ENCODE data around the gene WDR19.
"Not testable (repeated sequence)": the region's sequence is repeated elsewhere in the genome, so short reads cannot be mapped to it uniquely, and the experiment has no call there.

The WDR19 gene

DNA sequence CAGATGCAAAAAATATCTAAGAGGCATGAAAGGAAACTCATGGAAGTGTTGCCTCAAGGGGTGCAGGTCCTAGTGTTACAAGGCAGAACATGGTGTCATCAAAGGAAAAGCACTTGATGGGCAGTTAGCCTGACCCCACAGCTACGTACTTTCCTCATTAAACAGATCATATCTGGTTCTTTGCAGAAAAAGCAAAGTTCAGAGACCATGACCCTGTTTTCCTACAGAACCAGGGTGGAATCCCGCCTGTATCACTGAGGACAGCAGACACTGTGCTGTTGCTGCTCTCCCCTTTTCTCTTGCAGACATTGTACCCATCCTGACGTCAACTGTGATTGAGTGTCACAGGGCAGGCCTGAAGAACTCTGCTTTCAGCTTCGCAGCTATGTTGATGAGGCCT lies 92.2 kb downstream of the WDR19 start:
- Histone ChIP-seq H3K4me3 (replicated peaks; ENCODE audit: low read depth, low read length) (no peak overlapping the region), H3K36me3 (ENCODE audit: control insufficient read depth, insufficient read depth, low read length) (peaks cover 6% of the 10 kb centered on the region)
- TF ChIP-seq, protein P1, sequence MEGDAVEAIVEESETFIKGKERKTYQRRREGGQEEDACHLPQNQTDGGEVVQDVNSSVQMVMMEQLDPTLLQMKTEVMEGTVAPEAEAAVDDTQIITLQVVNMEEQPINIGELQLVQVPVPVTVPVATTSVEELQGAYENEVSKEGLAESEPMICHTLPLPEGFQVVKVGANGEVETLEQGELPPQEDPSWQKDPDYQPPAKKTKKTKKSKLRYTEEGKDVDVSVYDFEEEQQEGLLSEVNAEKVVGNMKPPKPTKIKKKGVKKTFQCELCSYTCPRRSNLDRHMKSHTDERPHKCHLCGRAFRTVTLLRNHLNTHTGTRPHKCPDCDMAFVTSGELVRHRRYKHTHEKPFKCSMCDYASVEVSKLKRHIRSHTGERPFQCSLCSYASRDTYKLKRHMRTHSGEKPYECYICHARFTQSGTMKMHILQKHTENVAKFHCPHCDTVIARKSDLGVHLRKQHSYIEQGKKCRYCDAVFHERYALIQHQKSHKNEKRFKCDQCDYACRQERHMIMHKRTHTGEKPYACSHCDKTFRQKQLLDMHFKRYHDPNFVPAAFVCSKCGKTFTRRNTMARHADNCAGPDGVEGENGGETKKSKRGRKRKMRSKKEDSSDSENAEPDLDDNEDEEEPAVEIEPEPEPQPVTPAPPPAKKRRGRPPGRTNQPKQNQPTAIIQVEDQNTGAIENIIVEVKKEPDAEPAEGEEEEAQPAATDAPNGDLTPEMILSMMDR (IDR thresholded peaks at IDR 0.05; ENCODE audit: insufficient read depth, low read length, poor library complexity, severe bottlenecking) = no peak

DNA sequence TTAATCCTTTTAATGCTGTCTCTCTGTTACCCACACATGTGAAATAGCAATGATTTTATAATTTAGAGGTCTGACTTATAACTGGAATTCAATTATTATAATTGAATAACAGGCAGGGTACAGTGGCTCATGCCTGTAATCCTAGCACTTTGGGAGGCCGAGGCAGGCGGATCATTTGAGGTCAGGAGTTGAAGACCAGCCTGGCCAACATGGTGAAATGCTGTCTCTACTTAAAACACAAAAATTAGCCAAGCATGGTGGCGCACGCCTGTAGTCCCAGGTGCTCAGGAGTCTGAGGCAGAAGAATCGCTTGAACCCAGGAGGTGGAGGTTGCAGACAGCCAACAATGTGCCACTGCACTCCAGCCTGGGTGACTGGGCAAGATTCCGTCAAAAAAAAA lies 95.3 kb downstream of the WDR19 start:
- H3K27me3 ChIP-seq (replicated peaks; ENCODE audit: control insufficient read depth, insufficient read depth, low read length); H3K36me3 ChIP-seq (ENCODE audit: control insufficient read depth, insufficient read depth, low read length); H3K4me3 ChIP-seq (replicated peaks; ENCODE audit: low read depth, low read length); DNase-seq (ENCODE audit: extremely low read depth, insufficient read length): not testable (repeated sequence)

More for the DNA sequence above, 92.2 kb downstream of the WDR19 start:
- no peak for DNase-seq (ENCODE audit: extremely low read depth, insufficient read length)
- no peaks in the 10 kb centered on the region for H3K27me3 ChIP-seq (replicated peaks; ENCODE audit: control insufficient read depth, insufficient read depth, low read length)

DNA sequence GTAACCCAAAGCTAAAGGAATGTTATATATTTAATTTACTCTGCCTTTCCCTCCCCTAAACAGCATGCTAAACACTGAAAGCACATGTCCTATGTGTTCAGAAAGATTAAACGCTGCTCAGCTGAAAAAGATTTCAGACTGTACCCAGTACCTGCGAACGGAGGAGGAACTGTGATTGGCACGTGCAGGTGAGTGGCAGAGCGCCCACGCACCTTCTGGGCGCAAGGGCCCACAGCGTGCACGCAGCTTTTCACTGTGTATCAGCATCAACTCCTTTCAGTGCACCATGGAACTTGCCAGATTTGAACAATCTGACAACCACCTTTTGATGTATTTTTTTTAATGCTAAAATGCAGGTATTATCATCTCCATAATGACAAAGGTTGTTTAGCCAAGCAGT lies 96.1 kb downstream of the WDR19 start:
- H3K27me3 ChIP-seq (replicated peaks; ENCODE audit: control insufficient read depth, insufficient read depth, low read length) = no peaks in the 10 kb centered on the region
- H3K4me3 ChIP-seq (replicated peaks; ENCODE audit: low read depth, low read length) = no peak overlapping the region
- no peak for DNase-seq (ENCODE audit: extremely low read depth, insufficient read length)
- TF ChIP-seq, protein P1 (IDR thresholded peaks at IDR 0.05; ENCODE audit: insufficient read depth, low read length, poor library complexity, severe bottlenecking) = no peak
- H3K36me3 ChIP-seq (ENCODE audit: control insufficient read depth, insufficient read depth, low read length) = peaks cover under 1% of the 10 kb centered on the region

DNA sequence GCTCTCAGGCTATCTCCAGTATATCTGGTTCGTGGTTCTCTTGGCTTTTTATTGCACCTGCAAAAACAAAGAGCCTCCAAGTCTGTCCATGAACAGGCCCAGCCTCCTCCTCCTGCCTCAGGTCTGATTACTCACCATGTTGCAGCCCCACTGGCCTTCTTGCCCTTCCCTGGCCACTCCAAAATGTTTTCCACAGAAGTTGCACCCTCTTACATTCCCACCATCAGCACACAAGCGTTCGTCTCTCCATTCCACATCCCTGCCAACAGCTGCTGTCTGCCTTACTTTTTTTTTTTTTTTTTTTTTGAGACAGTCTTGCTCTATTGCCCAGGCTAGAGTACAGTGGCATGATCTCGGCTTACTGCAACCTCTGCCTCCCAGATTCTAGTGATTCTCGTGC lies 97.1 kb downstream of the WDR19 start:
- H3K36me3 ChIP-seq (ENCODE audit: control insufficient read depth, insufficient read depth, low read length) = no peaks in the 10 kb centered on the region; the same call in none of the 2 replicates
- DNase-seq (ENCODE audit: extremely low read depth, insufficient read length) = no peak
- TF ChIP-seq, protein P1 (IDR thresholded peaks at IDR 0.05; ENCODE audit: insufficient read depth, low read length, poor library complexity, severe bottlenecking) = no peak
- no peaks in the 10 kb centered on the region for H3K27me3 ChIP-seq (replicated peaks; ENCODE audit: control insufficient read depth, insufficient read depth, low read length)
- H3K4me3 ChIP-seq (replicated peaks; ENCODE audit: low read depth, low read length) = no peak overlapping the region

DNA sequence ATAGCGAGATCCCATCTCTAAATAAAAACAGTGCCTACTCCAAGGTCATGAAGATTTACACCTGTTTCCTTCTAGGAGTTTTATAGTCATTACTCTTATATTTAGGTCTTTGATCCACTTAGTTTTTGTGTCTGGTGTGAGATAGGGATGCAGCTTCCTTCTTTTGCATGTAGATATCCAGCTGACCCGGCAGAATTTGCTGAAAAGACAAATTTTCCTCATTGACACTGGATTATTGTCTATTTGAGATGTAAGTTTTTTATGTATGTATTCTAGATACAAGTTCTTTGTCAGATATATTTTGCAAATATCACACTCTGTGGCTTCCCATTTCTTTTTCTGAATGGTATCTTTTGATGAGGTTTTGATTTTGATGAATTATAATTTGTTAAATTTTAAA lies 98.4 kb downstream of the WDR19 start:
- no peak for DNase-seq (ENCODE audit: extremely low read depth, insufficient read length)
- Histone ChIP-seq H3K4me3 (replicated peaks; ENCODE audit: low read depth, low read length) (no peak overlapping the region), H3K27me3 (replicated peaks; ENCODE audit: control insufficient read depth, insufficient read depth, low read length) (no peaks in the 10 kb centered on the region), H3K36me3 (ENCODE audit: control insufficient read depth, insufficient read depth, low read length) (no peaks in the 10 kb centered on the region)
- TF ChIP-seq, protein P1 (IDR thresholded peaks at IDR 0.05; ENCODE audit: insufficient read depth, low read length, poor library complexity, severe bottlenecking) = no peak

DNA sequence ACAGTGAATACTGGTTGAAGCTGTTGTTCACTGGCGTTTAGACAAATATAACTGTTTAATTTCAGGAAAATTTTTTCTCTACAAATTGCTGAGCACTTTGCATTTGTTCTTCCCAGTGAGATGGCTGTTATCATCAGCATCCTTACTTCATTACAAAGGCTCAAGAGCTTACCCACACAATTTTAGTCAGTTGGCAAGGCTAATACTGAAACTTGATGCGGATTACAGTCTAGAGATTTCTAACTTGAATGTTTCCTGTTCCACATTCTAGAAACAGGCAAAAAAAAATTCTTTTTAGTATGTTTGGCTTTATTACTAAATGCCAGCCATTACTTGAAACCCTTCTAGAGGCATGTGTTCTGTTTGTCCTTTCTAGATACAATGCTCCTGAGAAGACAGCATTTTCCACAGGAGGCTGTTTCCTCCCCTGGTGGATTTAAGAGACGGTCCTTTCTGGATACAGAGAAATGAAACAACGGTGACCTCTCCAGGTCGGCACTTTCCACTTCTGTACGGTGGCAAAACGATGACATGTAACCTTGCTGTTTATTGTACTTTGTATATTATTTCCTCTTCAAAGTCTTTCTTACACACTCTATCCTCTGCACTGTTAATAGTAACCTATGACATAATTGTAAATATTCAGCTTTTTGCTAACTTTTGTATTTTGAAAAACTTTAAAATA lies 102.9 kb downstream of the WDR19 start:
- H3K27me3 ChIP-seq (replicated peaks; ENCODE audit: control insufficient read depth, insufficient read depth, low read length) = no peaks in the 10 kb centered on the region
- TF ChIP-seq, protein P1 (IDR thresholded peaks at IDR 0.05; ENCODE audit: insufficient read depth, low read length, poor library complexity, severe bottlenecking) = no peak
- no peak for DNase-seq (ENCODE audit: extremely low read depth, insufficient read length)
- no peak overlapping the region for H3K4me3 ChIP-seq (replicated peaks; ENCODE audit: low read depth, low read length)
- peaks cover 3% of the 10 kb centered on the region for H3K36me3 ChIP-seq (ENCODE audit: control insufficient read depth, insufficient read depth, low read length)

All from GM06990 (cell line).